ENCODE measurements around the gene RNF135. TPM values are rescaled to one million over a fixed set of nuclear protein-coding genes. Genes with fewer than 3 reads are reported as not detected.
"Not testable (repeated sequence)": the region's sequence is repeated elsewhere in the genome, so short reads cannot be mapped to it uniquely, and the experiment has no call there.

Gene RNF135
- total RNA-seq, 2 experiments from 2014 or later, result 5.4 to 6.6 TPM

DNA sequence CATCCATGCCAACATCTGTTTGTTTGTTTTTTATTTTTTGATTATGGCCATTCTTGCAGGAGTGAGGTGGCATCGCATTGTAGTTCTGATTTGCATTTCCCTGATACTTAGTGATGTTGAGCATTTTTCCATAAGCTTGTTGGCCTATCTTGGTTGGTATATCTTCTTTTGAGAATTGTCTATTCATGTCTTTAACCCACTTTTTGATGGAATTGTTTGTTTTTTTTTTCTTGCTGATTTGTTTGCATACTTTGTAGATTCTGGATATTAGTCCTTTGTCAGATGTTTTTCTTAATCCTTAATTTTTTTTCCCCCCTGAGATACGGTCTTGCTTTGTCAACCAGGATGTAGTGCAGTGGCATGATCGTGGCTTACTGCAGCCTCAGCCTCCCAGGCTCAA lies 43.0 kb downstream of the RNF135 start:
- DNase-seq (no peak), ATAC-seq (no peak)
- no peak overlapping the region for H3K4me3 Mint-ChIP-seq
- ChIA-PET POLR2A (no interaction called here), CTCF (interaction anchor here (2.0 kb wide), 1 partner anchor 202 kb away, joined by 9 read pairs; no protein-coding TSS in a partner anchor)
- TF ChIP-seq, protein P1, sequence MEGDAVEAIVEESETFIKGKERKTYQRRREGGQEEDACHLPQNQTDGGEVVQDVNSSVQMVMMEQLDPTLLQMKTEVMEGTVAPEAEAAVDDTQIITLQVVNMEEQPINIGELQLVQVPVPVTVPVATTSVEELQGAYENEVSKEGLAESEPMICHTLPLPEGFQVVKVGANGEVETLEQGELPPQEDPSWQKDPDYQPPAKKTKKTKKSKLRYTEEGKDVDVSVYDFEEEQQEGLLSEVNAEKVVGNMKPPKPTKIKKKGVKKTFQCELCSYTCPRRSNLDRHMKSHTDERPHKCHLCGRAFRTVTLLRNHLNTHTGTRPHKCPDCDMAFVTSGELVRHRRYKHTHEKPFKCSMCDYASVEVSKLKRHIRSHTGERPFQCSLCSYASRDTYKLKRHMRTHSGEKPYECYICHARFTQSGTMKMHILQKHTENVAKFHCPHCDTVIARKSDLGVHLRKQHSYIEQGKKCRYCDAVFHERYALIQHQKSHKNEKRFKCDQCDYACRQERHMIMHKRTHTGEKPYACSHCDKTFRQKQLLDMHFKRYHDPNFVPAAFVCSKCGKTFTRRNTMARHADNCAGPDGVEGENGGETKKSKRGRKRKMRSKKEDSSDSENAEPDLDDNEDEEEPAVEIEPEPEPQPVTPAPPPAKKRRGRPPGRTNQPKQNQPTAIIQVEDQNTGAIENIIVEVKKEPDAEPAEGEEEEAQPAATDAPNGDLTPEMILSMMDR (IDR thresholded peaks at IDR 0.05), result no peak
- peaks cover 11% of the 10 kb centered on the region for H3K27me3 Mint-ChIP-seq
- H3K36me3 Mint-ChIP-seq (ENCODE audit: low read depth), result no peaks in the 10 kb centered on the region
- H3K9me3 Mint-ChIP-seq, result no peaks in the 10 kb centered on the region
- intact Hi-C loops (cut with micrococcal nuclease), result loop anchor here (5.0 kb wide), 1 partner anchor 203 kb away; no protein-coding TSS in a partner anchor
- H3K27ac Mint-ChIP-seq, result no peak overlapping the region
- H3K4me1 Mint-ChIP-seq (ENCODE audit: low read depth), result peaks cover 8% of the 10 kb centered on the region

DNA sequence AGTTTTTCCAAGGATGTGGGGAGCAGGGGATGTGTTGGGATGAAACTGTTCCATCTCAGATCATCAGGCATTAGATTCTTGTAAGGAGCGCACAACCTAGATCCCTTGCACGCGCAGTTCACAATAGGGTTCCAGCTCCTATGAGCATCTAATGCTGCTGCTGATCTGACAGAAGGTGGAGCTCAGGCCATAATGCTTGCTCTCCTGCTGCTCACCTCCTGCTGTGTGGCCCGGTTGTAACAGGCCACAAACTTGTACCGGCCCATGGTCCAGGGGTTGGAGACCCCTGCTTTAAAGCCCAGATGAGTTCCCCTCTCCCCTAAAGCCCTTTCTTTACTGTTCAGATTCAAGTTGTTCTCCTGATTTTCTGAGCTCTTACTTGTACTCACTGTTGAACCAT lies 44.8 kb downstream of the RNF135 start:
- no peaks in the 10 kb centered on the region for H3K36me3 Mint-ChIP-seq (ENCODE audit: low read depth)
- DNase-seq, result no peak
- H3K4me1 Mint-ChIP-seq (ENCODE audit: low read depth), result no peaks in the 10 kb centered on the region
- no peak overlapping the region for H3K27ac Mint-ChIP-seq
- no peak overlapping the region for H3K4me3 Mint-ChIP-seq
- intact Hi-C loops (cut with micrococcal nuclease), result no loop called here
- no peak for ATAC-seq
- H3K27me3 Mint-ChIP-seq, result peaks cover 3% of the 10 kb centered on the region
- no peaks in the 10 kb centered on the region for H3K9me3 Mint-ChIP-seq
- ChIA-PET POLR2A (no interaction called here), CTCF (interaction anchor here (1.0 to 2.0 kb wide), 3 partner anchors 200 to 357 kb away, joined by 3 to 9 read pairs (median 5); no protein-coding TSS in a partner anchor)
- TF ChIP-seq, protein P1 (IDR thresholded peaks at IDR 0.05), result no peak

DNA sequence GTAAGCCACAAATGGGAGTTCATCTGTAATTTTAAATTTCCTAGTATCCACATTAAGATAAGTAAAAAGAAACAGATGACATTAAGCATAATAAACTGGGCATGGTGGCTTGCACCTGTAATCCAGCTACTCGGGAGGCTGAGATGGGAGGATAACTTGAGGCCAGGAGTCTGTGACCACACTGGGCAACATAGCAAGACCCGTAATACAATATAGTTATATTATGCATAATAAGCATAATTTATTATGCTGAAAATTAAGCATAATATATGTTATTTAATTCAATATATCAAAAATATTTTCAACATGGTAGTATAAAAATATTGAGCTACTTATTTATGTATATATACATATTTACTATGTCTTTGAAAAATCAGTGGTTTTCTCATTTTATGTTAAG lies 48.2 kb downstream of the RNF135 start:
- TF ChIP-seq, protein P1 (IDR thresholded peaks at IDR 0.05), result no peak
- H3K27ac Mint-ChIP-seq, result no peak overlapping the region
- no peak for DNase-seq
- no peaks in the 10 kb centered on the region for H3K36me3 Mint-ChIP-seq (ENCODE audit: low read depth)
- intact Hi-C loops (cut with micrococcal nuclease), result no loop called here
- CTCF ChIA-PET, result no interaction called here
- no peaks in the 10 kb centered on the region for H3K27me3 Mint-ChIP-seq
- ATAC-seq, result no peak
- H3K4me3 Mint-ChIP-seq, result no peak overlapping the region
- H3K4me1 Mint-ChIP-seq (ENCODE audit: low read depth), result no peaks in the 10 kb centered on the region
- POLR2A ChIA-PET, result no interaction called here
- no peaks in the 10 kb centered on the region for H3K9me3 Mint-ChIP-seq

DNA sequence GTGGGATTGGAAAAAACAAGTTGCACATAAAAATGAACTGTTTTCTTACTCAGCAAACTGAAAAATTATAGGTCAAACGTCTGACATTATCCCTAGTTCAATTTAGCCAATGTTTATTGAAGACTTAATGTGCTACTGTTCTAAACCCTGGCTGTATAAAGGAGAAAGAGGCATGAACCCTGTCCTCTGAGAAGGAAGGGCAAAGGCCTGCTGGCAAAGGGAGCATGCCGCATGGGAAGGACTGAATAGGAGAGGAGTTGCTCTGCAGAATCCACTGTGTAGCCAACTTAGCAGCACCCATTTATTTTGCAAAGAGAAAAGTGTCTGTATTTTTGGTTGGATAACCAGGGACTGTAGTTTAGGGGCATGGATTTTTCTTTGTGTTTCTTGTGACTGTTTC lies 52.3 kb downstream of the RNF135 start:
- H3K27ac Mint-ChIP-seq; H3K9me3 Mint-ChIP-seq; intact Hi-C loops (cut with micrococcal nuclease); H3K4me3 Mint-ChIP-seq; H3K4me1 Mint-ChIP-seq (ENCODE audit: low read depth); POLR2A ChIA-PET; ATAC-seq; CTCF ChIA-PET; H3K27me3 Mint-ChIP-seq; DNase-seq; H3K36me3 Mint-ChIP-seq (ENCODE audit: low read depth): not testable (repeated sequence)

DNA sequence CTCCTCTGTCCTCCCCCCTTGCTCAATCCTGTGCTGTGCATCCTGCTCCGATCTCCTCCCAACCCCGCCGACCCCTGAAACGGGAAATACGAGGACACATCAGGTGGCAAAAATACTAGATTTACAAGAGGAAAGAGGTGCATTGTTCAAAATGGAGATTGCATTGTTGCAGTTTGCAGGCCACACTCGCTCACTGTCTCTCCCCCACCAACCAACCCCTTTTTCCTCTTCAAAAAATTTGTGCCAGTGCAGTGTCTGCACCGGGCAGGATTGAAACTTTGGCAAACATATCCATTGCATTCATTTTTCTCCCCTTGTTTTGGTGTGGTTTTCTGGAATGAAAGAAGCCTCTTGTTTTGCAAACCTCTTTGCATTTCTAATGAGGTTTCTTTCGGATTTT lies 61.0 kb downstream of the RNF135 start:
- no peak overlapping the region for H3K27ac Mint-ChIP-seq
- POLR2A ChIA-PET, result no interaction called here
- CTCF ChIA-PET, result no interaction called here
- intact Hi-C loops (cut with micrococcal nuclease), result no loop called here
- no peak overlapping the region for H3K4me3 Mint-ChIP-seq
- TF ChIP-seq, protein P1 (IDR thresholded peaks at IDR 0.05), result no peak
- H3K36me3 Mint-ChIP-seq (ENCODE audit: low read depth), result no peaks in the 10 kb centered on the region
- no peak for ATAC-seq
- H3K27me3 Mint-ChIP-seq, result no peaks in the 10 kb centered on the region
- H3K9me3 Mint-ChIP-seq, result no peaks in the 10 kb centered on the region
- H3K4me1 Mint-ChIP-seq (ENCODE audit: low read depth), result no peaks in the 10 kb centered on the region
- DNase-seq, result no peak

DNA sequence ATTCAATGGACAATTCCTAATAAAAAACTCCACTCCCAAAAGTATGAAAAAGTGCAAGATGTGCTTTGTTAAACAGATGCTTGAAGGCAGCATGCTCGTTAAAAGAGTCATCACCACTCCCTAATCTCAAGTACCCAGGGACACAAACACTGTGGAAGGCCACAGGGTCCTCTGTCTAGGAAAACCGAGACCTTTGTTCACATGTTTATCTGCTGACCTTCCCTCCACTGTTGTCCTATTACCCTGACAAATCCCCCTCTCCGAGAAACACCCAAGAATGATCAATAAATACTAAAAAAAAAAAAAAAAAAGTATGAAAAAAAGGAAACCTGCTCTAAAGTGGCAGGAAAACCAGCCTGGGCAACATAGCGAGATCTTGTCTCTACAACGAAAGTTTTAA lies 64.8 kb downstream of the RNF135 start:
- DNase-seq; CTCF ChIA-PET; intact Hi-C loops (cut with micrococcal nuclease); H3K4me1 Mint-ChIP-seq (ENCODE audit: low read depth); H3K4me3 Mint-ChIP-seq; POLR2A ChIA-PET; H3K36me3 Mint-ChIP-seq (ENCODE audit: low read depth); H3K27me3 Mint-ChIP-seq; H3K27ac Mint-ChIP-seq; H3K9me3 Mint-ChIP-seq; ATAC-seq: not testable (repeated sequence)

DNA sequence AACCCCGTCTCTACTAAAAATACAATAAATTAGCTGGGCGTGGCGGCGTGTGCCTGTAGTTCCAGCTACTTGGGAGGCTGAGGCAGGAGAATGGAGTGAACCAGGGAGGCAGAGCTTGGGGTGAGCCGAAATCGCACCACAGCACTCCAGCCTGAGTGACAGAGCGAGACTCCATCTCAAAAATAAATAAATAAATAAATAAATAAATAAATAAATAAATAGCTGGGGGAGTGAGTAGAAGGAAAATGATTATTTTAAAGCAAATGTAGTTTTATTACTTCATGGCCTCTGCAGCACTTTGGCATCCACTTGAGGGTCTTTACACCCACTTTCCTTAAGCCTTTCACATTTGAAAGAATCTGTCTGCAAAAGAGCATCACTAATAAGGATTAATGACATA lies 70.0 kb downstream of the RNF135 start:
- H3K4me3 Mint-ChIP-seq; ATAC-seq; H3K27ac Mint-ChIP-seq; POLR2A ChIA-PET; H3K4me1 Mint-ChIP-seq (ENCODE audit: low read depth); H3K36me3 Mint-ChIP-seq (ENCODE audit: low read depth); intact Hi-C loops (cut with micrococcal nuclease); H3K27me3 Mint-ChIP-seq; CTCF ChIA-PET; DNase-seq; H3K9me3 Mint-ChIP-seq: not testable (repeated sequence)

DNA sequence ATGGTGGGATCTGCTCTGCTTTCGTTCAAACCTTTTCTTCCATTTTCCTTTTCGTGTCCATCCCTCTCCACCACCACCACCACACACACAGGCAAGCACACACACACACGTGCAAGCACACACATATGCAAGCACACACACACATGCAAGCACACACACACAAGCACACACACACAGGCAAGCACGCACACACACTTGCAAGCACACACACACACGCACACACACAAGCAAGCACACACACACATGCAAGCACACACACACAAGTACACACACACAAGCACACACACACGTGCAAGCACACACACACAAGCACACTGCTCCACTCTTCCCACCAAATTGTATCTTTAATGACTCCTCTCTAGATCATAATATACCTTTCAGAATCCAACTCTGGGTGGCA lies 71.5 kb downstream of the RNF135 start:
- CTCF ChIA-PET; H3K36me3 Mint-ChIP-seq (ENCODE audit: low read depth); H3K4me3 Mint-ChIP-seq; H3K4me1 Mint-ChIP-seq (ENCODE audit: low read depth); H3K9me3 Mint-ChIP-seq; DNase-seq; POLR2A ChIA-PET; H3K27ac Mint-ChIP-seq; intact Hi-C loops (cut with micrococcal nuclease); ATAC-seq; H3K27me3 Mint-ChIP-seq: not testable (repeated sequence)

DNA sequence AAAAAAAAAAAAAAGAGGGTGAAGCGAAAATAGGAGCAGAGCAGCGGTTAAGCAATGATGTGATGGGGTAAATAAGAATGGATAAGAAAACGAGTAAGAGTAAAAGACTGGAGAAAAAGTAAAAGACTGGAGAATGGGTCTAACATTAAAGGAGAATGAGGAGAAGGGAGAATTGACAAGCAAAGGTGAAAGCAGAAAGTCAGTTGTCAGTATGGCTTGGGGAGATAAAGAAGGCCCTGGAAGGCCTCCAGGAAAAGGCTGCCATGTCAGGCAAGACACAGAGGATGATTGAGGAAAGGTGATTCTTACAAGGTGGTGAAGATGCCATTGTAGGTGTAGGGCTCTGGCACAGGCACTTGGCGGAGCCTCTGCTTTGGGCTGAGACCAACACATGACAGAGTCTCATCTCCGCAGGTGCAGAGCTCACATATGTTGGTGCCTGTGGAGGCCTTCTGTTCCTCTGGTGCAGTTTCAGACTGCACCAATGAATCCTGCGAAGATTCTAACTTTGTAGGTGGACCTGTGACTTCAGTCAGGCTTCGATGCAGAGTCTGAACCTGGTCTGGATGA lies 76.1 kb downstream of the RNF135 start:
- CTCF ChIA-PET, result interaction anchor here (1.9 kb wide), 1 partner anchor 15 kb away, joined by 7 read pairs; no protein-coding TSS in a partner anchor
- H3K9me3 Mint-ChIP-seq; H3K4me3 Mint-ChIP-seq; ATAC-seq; H3K36me3 Mint-ChIP-seq (ENCODE audit: low read depth); intact Hi-C loops (cut with micrococcal nuclease); H3K4me1 Mint-ChIP-seq (ENCODE audit: low read depth); POLR2A ChIA-PET; H3K27me3 Mint-ChIP-seq; H3K27ac Mint-ChIP-seq; DNase-seq: not testable (repeated sequence)

All from activated CD8-positive, alpha-beta T cell treated with anti-CD3 and anti-CD28 coated beads for 36 hours (primary cell).